ENCODE results near the gene COBLL1. TPM values are rescaled to one million over a fixed set of nuclear protein-coding genes. Genes with fewer than 3 reads are reported as not detected.

COBLL1 gene
- total RNA-seq, 1 donor from 2014 or later = 10.5 TPM

GRCh38 chr2:164742738-164743317, 98.8 kb downstream of the COBLL1 start:
- FAIRE-seq (no peak), DNase-seq (ENCODE audit: low read depth) (no peak)
- TF ChIP-seq, protein P1, sequence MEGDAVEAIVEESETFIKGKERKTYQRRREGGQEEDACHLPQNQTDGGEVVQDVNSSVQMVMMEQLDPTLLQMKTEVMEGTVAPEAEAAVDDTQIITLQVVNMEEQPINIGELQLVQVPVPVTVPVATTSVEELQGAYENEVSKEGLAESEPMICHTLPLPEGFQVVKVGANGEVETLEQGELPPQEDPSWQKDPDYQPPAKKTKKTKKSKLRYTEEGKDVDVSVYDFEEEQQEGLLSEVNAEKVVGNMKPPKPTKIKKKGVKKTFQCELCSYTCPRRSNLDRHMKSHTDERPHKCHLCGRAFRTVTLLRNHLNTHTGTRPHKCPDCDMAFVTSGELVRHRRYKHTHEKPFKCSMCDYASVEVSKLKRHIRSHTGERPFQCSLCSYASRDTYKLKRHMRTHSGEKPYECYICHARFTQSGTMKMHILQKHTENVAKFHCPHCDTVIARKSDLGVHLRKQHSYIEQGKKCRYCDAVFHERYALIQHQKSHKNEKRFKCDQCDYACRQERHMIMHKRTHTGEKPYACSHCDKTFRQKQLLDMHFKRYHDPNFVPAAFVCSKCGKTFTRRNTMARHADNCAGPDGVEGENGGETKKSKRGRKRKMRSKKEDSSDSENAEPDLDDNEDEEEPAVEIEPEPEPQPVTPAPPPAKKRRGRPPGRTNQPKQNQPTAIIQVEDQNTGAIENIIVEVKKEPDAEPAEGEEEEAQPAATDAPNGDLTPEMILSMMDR (IDR thresholded peaks at IDR 0.05; ENCODE audit: insufficient read depth, low read length, severe bottlenecking) = no peak
- peaks cover 1% of the 10 kb centered on the region for H3K36me3 ChIP-seq (ENCODE audit: control insufficient read depth, insufficient read depth, low read length)
- H3K4me3 ChIP-seq (ENCODE audit: low read depth, low read length) = no peak overlapping the region
- no peaks in the 10 kb centered on the region for H3K27me3 ChIP-seq (ENCODE audit: control insufficient read depth, insufficient read depth, low read length)

DNA sequence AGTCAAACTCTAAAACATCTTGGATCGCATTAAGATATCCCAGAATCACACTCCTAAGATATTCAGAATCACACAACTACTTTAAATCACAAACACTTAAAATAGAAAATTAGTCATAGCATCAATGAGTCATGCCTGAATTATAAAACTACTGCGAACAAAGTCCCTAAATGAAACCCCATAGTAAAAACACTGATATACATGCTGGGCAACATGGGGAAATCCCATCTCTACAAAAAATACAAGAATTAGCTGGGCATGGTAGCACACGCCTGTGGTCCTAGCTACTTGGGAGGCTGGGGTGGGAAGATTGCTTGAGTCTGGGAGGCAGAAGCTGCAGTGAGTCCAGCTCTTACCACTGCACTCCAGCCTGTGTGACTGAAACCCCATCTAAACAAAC, 101.7 kb downstream of the COBLL1 start:
- TF ChIP-seq, protein P1 (IDR thresholded peaks at IDR 0.05; ENCODE audit: insufficient read depth, low read length, severe bottlenecking) = no peak
- DNase-seq (ENCODE audit: low read depth) (peak; percentile 89), FAIRE-seq (no peak)
- Histone ChIP-seq H3K27me3 (ENCODE audit: control insufficient read depth, insufficient read depth, low read length) (no peaks in the 10 kb centered on the region), H3K36me3 (ENCODE audit: control insufficient read depth, insufficient read depth, low read length) (peaks cover 1% of the 10 kb centered on the region), H3K4me3 (ENCODE audit: low read depth, low read length) (no peak overlapping the region)

DNA sequence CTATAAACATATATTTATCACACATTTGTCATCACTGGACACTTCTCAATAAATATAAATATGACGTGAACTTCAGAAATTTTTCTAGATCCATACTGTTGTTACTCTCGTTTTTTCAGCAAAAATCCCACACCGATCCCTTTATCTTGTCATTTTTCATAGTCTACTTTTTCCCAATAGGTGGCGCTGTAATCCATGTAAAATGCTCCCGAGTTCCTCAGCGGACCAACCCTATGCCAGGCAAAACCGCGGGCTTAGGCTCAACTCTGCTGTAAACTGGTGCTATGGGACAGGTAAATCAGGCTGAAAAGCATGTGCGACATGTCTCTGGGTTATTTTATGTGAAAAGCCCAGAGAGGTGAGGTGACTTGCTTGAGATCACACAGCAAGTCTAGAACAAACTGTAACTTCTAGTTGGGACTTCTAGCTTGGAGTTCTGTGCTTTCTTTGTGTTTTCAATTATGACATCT, 104.0 kb downstream of the COBLL1 start:
- H3K4me3 ChIP-seq (ENCODE audit: low read depth, low read length) = no peak overlapping the region
- TF ChIP-seq, protein P1 (IDR thresholded peaks at IDR 0.05; ENCODE audit: insufficient read depth, low read length, severe bottlenecking) = peak; percentile 59
- H3K27me3 ChIP-seq (ENCODE audit: control insufficient read depth, insufficient read depth, low read length) = no peaks in the 10 kb centered on the region
- FAIRE-seq (peak; percentile 23), DNase-seq (ENCODE audit: low read depth) (peak; percentile 71)
- no peaks in the 10 kb centered on the region for H3K36me3 ChIP-seq (ENCODE audit: control insufficient read depth, insufficient read depth, low read length)

GRCh38 chr2:164735309-164735919, 106.2 kb downstream of the COBLL1 start:
- FAIRE-seq (no peak), DNase-seq (ENCODE audit: low read depth) (no peak)
- H3K27me3 ChIP-seq (ENCODE audit: control insufficient read depth, insufficient read depth, low read length) = no peaks in the 10 kb centered on the region
- H3K36me3 ChIP-seq (ENCODE audit: control insufficient read depth, insufficient read depth, low read length) = no peaks in the 10 kb centered on the region
- H3K4me3 ChIP-seq (ENCODE audit: low read depth, low read length) = no peak overlapping the region
- TF ChIP-seq, protein P1 (IDR thresholded peaks at IDR 0.05; ENCODE audit: insufficient read depth, low read length, severe bottlenecking) = no peak

DNA sequence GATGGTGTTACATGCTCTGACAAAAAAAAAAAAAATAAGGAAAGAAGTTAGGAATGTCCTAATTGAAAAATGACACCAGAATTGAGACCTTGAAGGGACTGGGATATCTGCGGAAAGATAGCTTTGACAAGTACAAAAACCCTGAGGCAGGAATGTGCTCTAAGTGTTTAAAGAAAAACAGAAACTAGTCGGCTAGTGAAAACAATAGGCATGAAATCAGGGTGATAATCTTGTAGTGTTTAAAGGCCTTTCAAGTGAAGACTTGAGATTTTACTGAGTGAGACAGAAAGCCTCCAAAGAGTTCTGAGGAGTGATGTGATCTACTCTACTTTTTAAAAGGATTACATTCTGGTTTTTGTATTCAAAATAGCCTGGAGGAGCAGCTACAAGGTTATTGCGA, 107.4 kb downstream of the COBLL1 start:
- no peak for DNase-seq (ENCODE audit: low read depth)
- no peak overlapping the region for H3K4me3 ChIP-seq (ENCODE audit: low read depth, low read length)
- TF ChIP-seq, protein P1 (IDR thresholded peaks at IDR 0.05; ENCODE audit: insufficient read depth, low read length, severe bottlenecking) = no peak
- H3K27me3 ChIP-seq (ENCODE audit: control insufficient read depth, insufficient read depth, low read length) = no peaks in the 10 kb centered on the region
- H3K36me3 ChIP-seq (ENCODE audit: control insufficient read depth, insufficient read depth, low read length) = no peaks in the 10 kb centered on the region
- no peak for FAIRE-seq
